ENCODE results near the gene JUN. TPM values are rescaled to one million over a fixed set of nuclear protein-coding genes. Genes with fewer than 3 reads are reported as not detected.

The JUN gene
- polyA plus RNA-seq, 1 of the 3 experiments (the other 2 are of a cell fraction), result 66.5 TPM

GRCh38 chr1:58784758-58785441 is 1.1 kb upstream of the JUN start:
- POLR2A ChIA-PET, result interaction anchor here (1.0 to 1.8 kb wide), 3 partner anchors 640 to 974 kb away, joined by 3 to 7 read pairs (median 3); no protein-coding TSS in a partner anchor
- Histone ChIP-seq H3K9me3 (no peaks in the 10 kb centered on the region), H3K9me2 (no peaks in the 10 kb centered on the region), H3K4me3 (ENCODE audit: low read depth in 2 of 2, low read length in 1 of 2) (peak overlapping the region; percentile 74 to 86), H3K4me1 (ENCODE audit: control insufficient read depth in 1 of 2, insufficient read depth in 2 of 2, low read depth in 1 of 2, low read length in 1 of 2) (peaks cover 5 to 25% of the 10 kb centered on the region in 2 experiments; a peak in 2 of 4 replicates), H3K9ac (peak overlapping the region; percentile 98), H3K4me2 (peak overlapping the region; percentile 93), H3K27me3 (ENCODE audit: insufficient read depth) (no peaks in the 10 kb centered on the region), H3K36me3 (replicated peaks in 1 of 2; ENCODE audit: control insufficient read depth in 1 of 2, insufficient read depth in 2 of 2, low read length in 1 of 2) (peaks cover 14 to 30% of the 10 kb centered on the region in 2 experiments), H3K79me2 (ENCODE audit: insufficient read depth) (peaks cover 39% of the 10 kb centered on the region), H3F3A (replicated peaks; ENCODE audit: insufficient read depth) (peaks cover 21% of the 10 kb centered on the region), H3K27ac (ENCODE audit: low read depth in 2 of 2, low read length in 1 of 2) (peak overlapping the region; percentile 92 to 98), H4K20me1 (ENCODE audit: insufficient read depth) (peaks cover 38% of the 10 kb centered on the region), H2AFZ (ENCODE audit: low read depth) (peak overlapping the region; percentile 92)
- CTCF ChIA-PET, result interaction anchor here (0.6 to 4.6 kb wide), 13 partner anchors 16 to 1008 kb away, joined by 3 to 27 read pairs (median 3); no protein-coding TSS in a partner anchor
- WGBS (ENCODE audit: low lambda C conversion rate), result under 1% methylated on average over 21 of the region's 56 CpGs
- DNase-seq, result peak; percentile 70
- peak; percentile 12; the same call in 1 of the 2 replicates for TF ChIP-seq MAX (IDR thresholded peaks at IDR 0.05; ENCODE audit: low read depth)
- no peak for TF ChIP-seq USF2 (IDR thresholded peaks at IDR 0.05; ENCODE audit: borderline replicate concordance, low read depth, low read length)
- no peak for TF ChIP-seq RCOR1 (IDR thresholded peaks at IDR 0.05; ENCODE audit: low read length)
- 0 out of 2 replicates have a peak, but pooled peaks have one; percentile 11 for TF ChIP-seq FOXM1 (IDR thresholded peaks at IDR 0.05; ENCODE audit: low read depth)
- TF ChIP-seq TAF1 (IDR thresholded peaks at IDR 0.05; ENCODE audit: borderline replicate concordance, low read depth, low read length), result peak; percentile 44
- no peak; the same call in 1 of the 2 replicates for TF ChIP-seq GABPA (IDR thresholded peaks at IDR 0.05; ENCODE audit: low read depth)
- TF ChIP-seq IRF3 (IDR thresholded peaks at IDR 0.05; ENCODE audit: low read depth, low read length), result no peak
- TF ChIP-seq ELF1 (IDR thresholded peaks at IDR 0.05), result peak; percentile 75
- TF ChIP-seq MXI1 (IDR thresholded peaks at IDR 0.05; ENCODE audit: low read depth, low read length), result no peak
- peak; percentile 71 for TF ChIP-seq RAD21 (IDR thresholded peaks at IDR 0.05; ENCODE audit: low read length)
- TF ChIP-seq EP300 (IDR thresholded peaks at IDR 0.05; ENCODE audit: borderline replicate concordance in 1 of 2, low read depth in 1 of 2, low read length in 1 of 2), result no peak
- no peak for TF ChIP-seq TEAD4 (IDR thresholded peaks at IDR 0.05; ENCODE audit: borderline replicate concordance, insufficient read depth)
- TF ChIP-seq JUND (IDR thresholded peaks at IDR 0.05), result no peak
- TF ChIP-seq REST (IDR thresholded peaks at IDR 0.05; ENCODE audit: low read depth, low read length), result no peak
- no peak; the same call in none of the 2 replicates for TF ChIP-seq POLR2AphosphoS5 (IDR thresholded peaks at IDR 0.05; ENCODE audit: low read depth, low read length)
- peak; percentile 22; the same call in 1 of the 2 replicates for TF ChIP-seq FOSL2 (IDR thresholded peaks at IDR 0.05; ENCODE audit: borderline replicate concordance, low read depth)
- TF ChIP-seq USF1 (IDR thresholded peaks at IDR 0.05; ENCODE audit: borderline replicate concordance, low read depth), result no peak
- peak; percentile 82 for TF ChIP-seq CTCF (IDR thresholded peaks at IDR 0.05)
- TF ChIP-seq NFIC (IDR thresholded peaks at IDR 0.05; ENCODE audit: borderline replicate concordance), result peak; percentile 58; the same call in 1 of the 2 replicates
- TF ChIP-seq YY1 (IDR thresholded peaks at IDR 0.05; ENCODE audit: low read depth), result no peak
- peak; percentile 65; the same call in 1 of the 2 replicates for TF ChIP-seq SIN3A (IDR thresholded peaks at IDR 0.05; ENCODE audit: borderline replicate concordance, low read depth, low read length)
- TF ChIP-seq NRF1 (IDR thresholded peaks at IDR 0.05; ENCODE audit: low read depth, low read length), result no peak
- no peak for TF ChIP-seq RXRA (IDR thresholded peaks at IDR 0.05; ENCODE audit: borderline replicate concordance, low read depth)
- TF ChIP-seq MEF2A (IDR thresholded peaks at IDR 0.05; ENCODE audit: borderline replicate concordance, low read depth), result no peak

All from SK-N-SH (cell line).